ENCODE data around the gene GRM8. TPM values are rescaled to one million over a fixed set of nuclear protein-coding genes. Genes with fewer than 3 reads are reported as not detected.

Gene GRM8
- total RNA-seq, 1 donor from 2014 or later, result 2.2 TPM

GRCh38 chr7:126996659-126997058 lies 256.1 kb downstream of the GRM8 start:
- FAIRE-seq (no peak), DNase-seq (ENCODE audit: low read depth) (no peak)
- no peak for TF ChIP-seq CTCF (IDR thresholded peaks at IDR 0.05; ENCODE audit: insufficient read depth, low read depth, low read length)
- TF ChIP-seq EZH2 (IDR thresholded peaks at IDR 0.05; ENCODE audit: insufficient read depth, low read length), result no peak
- no peak overlapping the region for H3K4me3 ChIP-seq (ENCODE audit: insufficient read depth, low read depth, low read length)
- Mint-ChIP-seq H3K9me3 (ENCODE audit: unreplicated experiment) (no peaks in the 10 kb centered on the region), H3K4me3 (ENCODE audit: unreplicated experiment) (no peak overlapping the region), H3K36me3 (ENCODE audit: low read depth, unreplicated experiment) (no peaks in the 10 kb centered on the region), H3K4me1 (ENCODE audit: low read depth, unreplicated experiment) (no peaks in the 10 kb centered on the region), H3K27me3 (ENCODE audit: low read depth, unreplicated experiment) (no peaks in the 10 kb centered on the region), H3K27ac (ENCODE audit: unreplicated experiment) (no peak overlapping the region)
- no peaks in the 10 kb centered on the region for H3K9me3 ChIP-seq (ENCODE audit: insufficient read depth, low read depth, low read length)
- no peaks in the 10 kb centered on the region for H3K36me3 ChIP-seq (ENCODE audit: insufficient read depth, low read length)
- no peaks in the 10 kb centered on the region for H3K79me2 ChIP-seq (ENCODE audit: insufficient read depth, low read length)
- no peak overlapping the region for H3K9ac ChIP-seq (ENCODE audit: low read length)
- H3K27ac ChIP-seq (ENCODE audit: low read depth, low read length), result no peak overlapping the region
- no peak overlapping the region for H2AFZ ChIP-seq (ENCODE audit: low read depth, low read length)
- H3K4me2 ChIP-seq (ENCODE audit: low read length), result no peak overlapping the region
- no peaks in the 10 kb centered on the region for H3K4me1 ChIP-seq (ENCODE audit: insufficient read depth, low read length)
- no peaks in the 10 kb centered on the region for H4K20me1 ChIP-seq (ENCODE audit: insufficient read depth, low read length)
- no peaks in the 10 kb centered on the region for H3K27me3 ChIP-seq (ENCODE audit: insufficient read depth, low read length)

- H3K79me2 ChIP-seq (ENCODE audit: insufficient read depth, low read length), result no peaks in the 10 kb centered on the region
- H3K4me1 ChIP-seq (ENCODE audit: insufficient read depth, low read length), result no peaks in the 10 kb centered on the region
- H3K27me3 ChIP-seq (ENCODE audit: insufficient read depth, low read length), result no peaks in the 10 kb centered on the region
- no peaks in the 10 kb centered on the region for H3K36me3 Mint-ChIP-seq (ENCODE audit: low read depth, unreplicated experiment)
- no peak overlapping the region for H3K4me2 ChIP-seq (ENCODE audit: low read length)
- H3K27me3 Mint-ChIP-seq (ENCODE audit: low read depth, unreplicated experiment), result no peaks in the 10 kb centered on the region
- no peak overlapping the region for H3K4me3 Mint-ChIP-seq (ENCODE audit: unreplicated experiment)
- H2AFZ ChIP-seq (ENCODE audit: low read depth, low read length), result no peak overlapping the region
- no peaks in the 10 kb centered on the region for H3K9me3 Mint-ChIP-seq (ENCODE audit: unreplicated experiment)
- no peaks in the 10 kb centered on the region for H3K9me3 ChIP-seq (ENCODE audit: insufficient read depth, low read depth, low read length)
- H3K4me3 ChIP-seq (ENCODE audit: insufficient read depth, low read depth, low read length), result no peak overlapping the region
- no peaks in the 10 kb centered on the region for H3K36me3 ChIP-seq (ENCODE audit: insufficient read depth, low read length)
- H3K27ac ChIP-seq (ENCODE audit: low read depth, low read length), result no peak overlapping the region
- no peak overlapping the region for H3K9ac ChIP-seq (ENCODE audit: low read length)
- H3K4me1 Mint-ChIP-seq (ENCODE audit: low read depth, unreplicated experiment), result no peaks in the 10 kb centered on the region
- TF ChIP-seq EZH2 (IDR thresholded peaks at IDR 0.05; ENCODE audit: insufficient read depth, low read length) (no peak), CTCF (IDR thresholded peaks at IDR 0.05; ENCODE audit: insufficient read depth, low read depth, low read length) (no peak)
- FAIRE-seq (no peak), DNase-seq (ENCODE audit: low read depth) (no peak)
- H4K20me1 ChIP-seq (ENCODE audit: insufficient read depth, low read length), result no peaks in the 10 kb centered on the region
- no peak overlapping the region for H3K27ac Mint-ChIP-seq (ENCODE audit: unreplicated experiment)
Measured at GRCh38 chr7:126993626-126994213, 259.0 kb downstream of the GRM8 start.

- no peaks in the 10 kb centered on the region for H3K9me3 Mint-ChIP-seq (ENCODE audit: unreplicated experiment)
- no peaks in the 10 kb centered on the region for H3K36me3 Mint-ChIP-seq (ENCODE audit: low read depth, unreplicated experiment)
- no peak overlapping the region for H3K9ac ChIP-seq (ENCODE audit: low read length)
- H3K27ac ChIP-seq (ENCODE audit: low read depth, low read length), result no peak overlapping the region
- H3K9me3 ChIP-seq (ENCODE audit: insufficient read depth, low read depth, low read length), result no peaks in the 10 kb centered on the region
- no peaks in the 10 kb centered on the region for H4K20me1 ChIP-seq (ENCODE audit: insufficient read depth, low read length)
- H3K4me3 ChIP-seq (ENCODE audit: insufficient read depth, low read depth, low read length), result no peak overlapping the region
- no peaks in the 10 kb centered on the region for H3K4me1 ChIP-seq (ENCODE audit: insufficient read depth, low read length)
- DNase-seq (ENCODE audit: low read depth), result no peak
- FAIRE-seq, result no peak
- H3K36me3 ChIP-seq (ENCODE audit: insufficient read depth, low read length), result no peaks in the 10 kb centered on the region
- TF ChIP-seq EZH2 (IDR thresholded peaks at IDR 0.05; ENCODE audit: insufficient read depth, low read length), result no peak
- no peak for TF ChIP-seq CTCF (IDR thresholded peaks at IDR 0.05; ENCODE audit: insufficient read depth, low read depth, low read length)
- no peaks in the 10 kb centered on the region for H3K79me2 ChIP-seq (ENCODE audit: insufficient read depth, low read length)
- no peak overlapping the region for H2AFZ ChIP-seq (ENCODE audit: low read depth, low read length)
- H3K27me3 ChIP-seq (ENCODE audit: insufficient read depth, low read length), result no peaks in the 10 kb centered on the region
- H3K27ac Mint-ChIP-seq (ENCODE audit: unreplicated experiment), result no peak overlapping the region
- no peaks in the 10 kb centered on the region for H3K27me3 Mint-ChIP-seq (ENCODE audit: low read depth, unreplicated experiment)
- no peaks in the 10 kb centered on the region for H3K4me1 Mint-ChIP-seq (ENCODE audit: low read depth, unreplicated experiment)
- no peak overlapping the region for H3K4me2 ChIP-seq (ENCODE audit: low read length)
- H3K4me3 Mint-ChIP-seq (ENCODE audit: unreplicated experiment), result no peak overlapping the region
Measured at GRCh38 chr7:126988022-126988421, 264.7 kb downstream of the GRM8 start.

All from astrocyte (in vitro differentiated cells and primary cell).